Measurements from ENCODE around the gene PCDH9.
A peak's percentile ranks its signal among the peaks of the same experiment; 100 is the strongest.

Gene PCDH9

DNA sequence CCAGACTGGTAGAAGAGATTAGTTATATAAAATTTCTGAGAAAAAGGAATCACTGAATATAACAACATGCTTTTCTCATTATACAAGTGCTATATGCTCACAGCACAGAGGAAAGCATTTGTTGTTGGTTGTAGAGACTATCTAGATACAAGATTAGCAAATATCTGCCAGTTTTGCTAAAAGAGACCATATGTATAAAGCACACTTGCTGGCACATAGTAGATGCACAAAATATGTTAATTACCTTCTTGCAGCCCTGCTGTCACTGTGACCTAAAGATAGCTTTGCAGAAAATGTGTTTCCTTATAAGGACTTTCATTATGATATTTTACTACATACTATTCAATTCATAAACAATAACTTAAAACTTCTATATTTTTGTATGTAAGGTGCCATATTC lies 755.1 kb downstream of the PCDH9 start:
- no peak for DNase-seq (ENCODE audit: low read depth in 1 of 2, low spot score in 1 of 2)
- Histone ChIP-seq H3K27ac (replicated peaks) (no peak overlapping the region), H3K4me3 (replicated peaks; ENCODE audit: insufficient read depth, low read length) (no peak overlapping the region), H3K27me3 (ENCODE audit: insufficient read depth, poor library complexity, severe bottlenecking) (no peaks in the 10 kb centered on the region)
- TF ChIP-seq POLR2AphosphoS5 (IDR thresholded peaks at IDR 0.05; ENCODE audit: low read depth), result no peak
- TF ChIP-seq, protein P1, sequence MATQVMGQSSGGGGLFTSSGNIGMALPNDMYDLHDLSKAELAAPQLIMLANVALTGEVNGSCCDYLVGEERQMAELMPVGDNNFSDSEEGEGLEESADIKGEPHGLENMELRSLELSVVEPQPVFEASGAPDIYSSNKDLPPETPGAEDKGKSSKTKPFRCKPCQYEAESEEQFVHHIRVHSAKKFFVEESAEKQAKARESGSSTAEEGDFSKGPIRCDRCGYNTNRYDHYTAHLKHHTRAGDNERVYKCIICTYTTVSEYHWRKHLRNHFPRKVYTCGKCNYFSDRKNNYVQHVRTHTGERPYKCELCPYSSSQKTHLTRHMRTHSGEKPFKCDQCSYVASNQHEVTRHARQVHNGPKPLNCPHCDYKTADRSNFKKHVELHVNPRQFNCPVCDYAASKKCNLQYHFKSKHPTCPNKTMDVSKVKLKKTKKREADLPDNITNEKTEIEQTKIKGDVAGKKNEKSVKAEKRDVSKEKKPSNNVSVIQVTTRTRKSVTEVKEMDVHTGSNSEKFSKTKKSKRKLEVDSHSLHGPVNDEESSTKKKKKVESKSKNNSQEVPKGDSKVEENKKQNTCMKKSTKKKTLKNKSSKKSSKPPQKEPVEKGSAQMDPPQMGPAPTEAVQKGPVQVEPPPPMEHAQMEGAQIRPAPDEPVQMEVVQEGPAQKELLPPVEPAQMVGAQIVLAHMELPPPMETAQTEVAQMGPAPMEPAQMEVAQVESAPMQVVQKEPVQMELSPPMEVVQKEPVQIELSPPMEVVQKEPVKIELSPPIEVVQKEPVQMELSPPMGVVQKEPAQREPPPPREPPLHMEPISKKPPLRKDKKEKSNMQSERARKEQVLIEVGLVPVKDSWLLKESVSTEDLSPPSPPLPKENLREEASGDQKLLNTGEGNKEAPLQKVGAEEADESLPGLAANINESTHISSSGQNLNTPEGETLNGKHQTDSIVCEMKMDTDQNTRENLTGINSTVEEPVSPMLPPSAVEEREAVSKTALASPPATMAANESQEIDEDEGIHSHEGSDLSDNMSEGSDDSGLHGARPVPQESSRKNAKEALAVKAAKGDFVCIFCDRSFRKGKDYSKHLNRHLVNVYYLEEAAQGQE (IDR thresholded peaks at IDR 0.05; ENCODE audit: insufficient replicate concordance, low read depth), result no peak
- TF ChIP-seq GABPA (IDR thresholded peaks at IDR 0.05; ENCODE audit: low read depth), result no peak
- TF ChIP-seq SPI1 (IDR thresholded peaks at IDR 0.05; ENCODE audit: borderline replicate concordance, low read depth), result no peak
- TF ChIP-seq, protein P2, sequence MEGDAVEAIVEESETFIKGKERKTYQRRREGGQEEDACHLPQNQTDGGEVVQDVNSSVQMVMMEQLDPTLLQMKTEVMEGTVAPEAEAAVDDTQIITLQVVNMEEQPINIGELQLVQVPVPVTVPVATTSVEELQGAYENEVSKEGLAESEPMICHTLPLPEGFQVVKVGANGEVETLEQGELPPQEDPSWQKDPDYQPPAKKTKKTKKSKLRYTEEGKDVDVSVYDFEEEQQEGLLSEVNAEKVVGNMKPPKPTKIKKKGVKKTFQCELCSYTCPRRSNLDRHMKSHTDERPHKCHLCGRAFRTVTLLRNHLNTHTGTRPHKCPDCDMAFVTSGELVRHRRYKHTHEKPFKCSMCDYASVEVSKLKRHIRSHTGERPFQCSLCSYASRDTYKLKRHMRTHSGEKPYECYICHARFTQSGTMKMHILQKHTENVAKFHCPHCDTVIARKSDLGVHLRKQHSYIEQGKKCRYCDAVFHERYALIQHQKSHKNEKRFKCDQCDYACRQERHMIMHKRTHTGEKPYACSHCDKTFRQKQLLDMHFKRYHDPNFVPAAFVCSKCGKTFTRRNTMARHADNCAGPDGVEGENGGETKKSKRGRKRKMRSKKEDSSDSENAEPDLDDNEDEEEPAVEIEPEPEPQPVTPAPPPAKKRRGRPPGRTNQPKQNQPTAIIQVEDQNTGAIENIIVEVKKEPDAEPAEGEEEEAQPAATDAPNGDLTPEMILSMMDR (IDR thresholded peaks at IDR 0.05; ENCODE audit: insufficient read depth, low read length), result no peak

DNA sequence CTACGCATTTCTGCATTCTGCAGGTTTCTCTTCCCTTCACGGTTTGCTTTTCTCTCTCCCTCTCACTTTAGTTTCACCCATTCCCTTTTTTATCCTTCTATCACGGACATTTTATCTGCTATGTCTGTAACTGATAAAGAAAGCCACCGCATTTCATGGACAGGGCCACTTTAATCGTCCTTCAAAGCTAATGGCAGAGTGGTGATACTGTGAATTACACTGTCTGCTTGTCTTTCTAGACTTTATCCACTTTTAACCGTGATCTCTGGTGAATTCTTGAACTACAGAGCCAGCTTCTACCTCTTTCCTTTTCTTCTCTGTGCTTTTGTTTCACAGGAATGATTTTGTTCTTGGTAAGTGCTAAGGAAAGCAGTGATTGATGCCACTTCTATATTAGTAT lies 760.4 kb downstream of the PCDH9 start:
- no peak for TF ChIP-seq POLR2AphosphoS5 (IDR thresholded peaks at IDR 0.05; ENCODE audit: low read depth)
- TF ChIP-seq, protein P2 (IDR thresholded peaks at IDR 0.05; ENCODE audit: insufficient read depth, low read length), result no peak
- no peak for DNase-seq (ENCODE audit: low read depth in 1 of 2, low spot score in 1 of 2)
- Histone ChIP-seq H3K27me3 (ENCODE audit: insufficient read depth, poor library complexity, severe bottlenecking) (no peaks in the 10 kb centered on the region), H3K27ac (replicated peaks) (no peak overlapping the region), H3K4me3 (replicated peaks; ENCODE audit: insufficient read depth, low read length) (no peak overlapping the region)

DNA sequence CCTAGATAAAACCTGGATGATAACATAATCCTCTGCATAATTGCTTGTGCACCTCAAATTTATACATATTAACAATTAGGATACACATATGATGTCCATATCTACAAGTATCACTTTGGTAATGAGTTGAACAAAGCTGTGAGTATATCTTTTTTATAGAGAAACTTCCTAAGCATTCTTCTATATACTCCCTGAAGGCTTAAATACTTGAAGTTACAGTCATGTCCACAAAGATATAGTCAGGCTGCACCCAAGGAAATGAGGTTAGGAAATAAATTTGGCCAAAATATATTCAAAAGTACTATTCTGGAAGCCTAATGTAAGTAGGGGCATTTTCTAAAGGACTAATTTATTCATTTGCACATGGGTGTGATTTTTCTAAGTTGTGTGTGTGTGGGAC lies 761.5 kb downstream of the PCDH9 start:
- Histone ChIP-seq H3K27ac (replicated peaks) (no peak overlapping the region), H3K27me3 (ENCODE audit: insufficient read depth, poor library complexity, severe bottlenecking) (no peaks in the 10 kb centered on the region), H3K4me3 (replicated peaks; ENCODE audit: insufficient read depth, low read length) (no peak overlapping the region)
- no peak for DNase-seq (ENCODE audit: low read depth in 1 of 2, low spot score in 1 of 2)
- TF ChIP-seq, protein P1 (IDR thresholded peaks at IDR 0.05; ENCODE audit: insufficient replicate concordance, low read depth), result no peak
- TF ChIP-seq, protein P2 (IDR thresholded peaks at IDR 0.05; ENCODE audit: insufficient read depth, low read length), result no peak
- TF ChIP-seq GABPA (IDR thresholded peaks at IDR 0.05; ENCODE audit: low read depth), result no peak
- no peak for TF ChIP-seq SPI1 (IDR thresholded peaks at IDR 0.05; ENCODE audit: borderline replicate concordance, low read depth)
- no peak for TF ChIP-seq POLR2AphosphoS5 (IDR thresholded peaks at IDR 0.05; ENCODE audit: low read depth)

DNA sequence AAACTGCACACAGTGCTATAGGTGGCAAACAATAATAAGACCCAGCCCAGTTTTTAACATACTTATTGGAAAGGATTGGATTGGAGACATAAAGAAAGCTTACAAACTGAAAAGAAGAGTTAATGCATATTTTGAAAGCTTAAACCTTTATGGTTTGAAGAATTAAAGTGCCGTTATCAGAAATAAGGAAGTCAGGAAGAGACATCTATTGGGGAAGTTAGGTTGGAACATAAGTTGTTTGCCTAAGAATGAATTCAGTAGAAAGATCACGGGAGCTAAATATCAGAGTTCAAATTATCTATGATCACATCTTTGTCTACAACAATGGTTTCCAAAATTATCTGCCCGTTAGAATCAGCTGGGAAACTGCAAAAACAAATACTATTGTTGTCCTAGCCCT lies 767.9 kb downstream of the PCDH9 start:
- peak overlapping the region; percentile 7; the same call in 1 of the 2 replicates for H3K27ac ChIP-seq (replicated peaks)
- no peak for DNase-seq (ENCODE audit: low read depth in 1 of 2, low spot score in 1 of 2)
- H3K27me3 ChIP-seq (ENCODE audit: insufficient read depth, poor library complexity, severe bottlenecking), result no peaks in the 10 kb centered on the region
- H3K4me3 ChIP-seq (replicated peaks; ENCODE audit: insufficient read depth, low read length), result no peak overlapping the region
- TF ChIP-seq SPI1 (IDR thresholded peaks at IDR 0.05; ENCODE audit: borderline replicate concordance, low read depth), result peak; percentile 94
- TF ChIP-seq, protein P2 (IDR thresholded peaks at IDR 0.05; ENCODE audit: insufficient read depth, low read length), result no peak
- TF ChIP-seq POLR2AphosphoS5 (IDR thresholded peaks at IDR 0.05; ENCODE audit: low read depth), result no peak
